ENCODE data around the gene GPAM.

DNA sequence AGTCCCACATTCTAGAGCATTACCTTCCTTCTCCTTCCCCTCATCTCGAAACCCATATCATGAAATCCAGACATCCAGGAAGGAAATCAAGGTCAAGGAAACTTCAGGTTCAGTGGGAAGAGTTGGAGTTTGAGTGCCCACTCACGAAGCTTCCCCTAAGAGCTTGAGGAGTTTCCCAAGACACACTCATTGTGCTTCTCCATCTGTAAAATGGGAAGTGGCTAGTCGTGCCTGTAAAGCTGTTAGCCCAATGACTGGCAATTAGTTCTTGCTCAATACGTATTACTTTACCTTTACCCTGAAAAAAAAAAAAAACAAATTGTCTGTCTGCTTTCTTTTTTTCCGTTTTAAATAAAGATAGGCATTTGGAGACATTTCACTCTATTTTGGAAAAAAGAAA, 42.3 kb downstream of the GPAM start:
- TF ChIP-seq CHD1 (IDR thresholded peaks at IDR 0.05; ENCODE audit: low read depth, low read length) (no peak), TCF12 (IDR thresholded peaks at IDR 0.05; ENCODE audit: low read depth, low read length) (no peak), CTCF (IDR thresholded peaks at IDR 0.05; ENCODE audit: control extremely low read depth in 1 of 3, insufficient read depth in 1 of 3, low read depth in 1 of 3, low read length in 3 of 3) (no peak), YY1 (IDR thresholded peaks at IDR 0.05; ENCODE audit: low read depth, low read length) (no peak), JUND (IDR thresholded peaks at IDR 0.05; ENCODE audit: low read length) (no peak), POLR2A (IDR thresholded peaks at IDR 0.05; ENCODE audit: control extremely low read depth in 1 of 2, low read depth in 2 of 2, low read length in 2 of 2) (no peak), CREB1 (IDR thresholded peaks at IDR 0.05) (no peak), NRF1 (IDR thresholded peaks at IDR 0.05; ENCODE audit: low read depth, low read length) (no peak), ZNF274 (IDR thresholded peaks at IDR 0.05; ENCODE audit: borderline replicate concordance, extremely low read depth, low read length) (no peak)
- TF ChIP-seq, protein P1, sequence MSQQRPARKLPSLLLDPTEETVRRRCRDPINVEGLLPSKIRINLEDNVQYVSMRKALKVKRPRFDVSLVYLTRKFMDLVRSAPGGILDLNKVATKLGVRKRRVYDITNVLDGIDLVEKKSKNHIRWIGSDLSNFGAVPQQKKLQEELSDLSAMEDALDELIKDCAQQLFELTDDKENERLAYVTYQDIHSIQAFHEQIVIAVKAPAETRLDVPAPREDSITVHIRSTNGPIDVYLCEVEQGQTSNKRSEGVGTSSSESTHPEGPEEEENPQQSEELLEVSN (IDR thresholded peaks at IDR 0.05) = no peak

All from H1 (cell line).